OCI-LY1 (cell line): ENCODE results near the gene PRKAR2B.

Source experiments
- CTCF ChIP-seq: fragments of 200-600 bp; sonication (generic), shearing (Covaris generic); IDR thresholded peaks from 2 replicates; pipeline ENCODE4 v1.5.1; 2017; ENCODE audit warnings: mild to moderate bottlenecking, antibody characterized with exemption, low read length, moderate library complexity, mixed read lengths
- EZH2 ChIP-seq: fragments of 200-600 bp; sonication (generic), shearing (Covaris generic); IDR thresholded peaks from 2 replicates; pipeline ENCODE4 v1.8.0; 2017; ENCODE audit warnings: borderline replicate concordance, mixed run types, mild to moderate bottlenecking, antibody characterized with exemption, low read length, moderate library complexity, mixed read lengths

- no peak for TF ChIP-seq EZH2
- TF ChIP-seq CTCF, result no peak
These were observed 145.6 kb downstream of the PRKAR2B start for GRCh38 chr7:107190090-107190489.
